ENCODE results near the gene FGD3. TPM values are rescaled to one million over a fixed set of nuclear protein-coding genes. Genes with fewer than 3 reads are reported as not detected.

FGD3 gene
- total RNA-seq, 1 donor, result 59.8 TPM

GRCh38 chr9:93048566-93049448 lies 101.5 kb downstream of the FGD3 start:
- no peak for DNase-seq (ENCODE audit: low read depth in 2 of 3, low spot score in 2 of 3)

- no peak for DNase-seq (ENCODE audit: low read depth in 2 of 3, low spot score in 2 of 3)
These were observed 102.2 kb downstream of the FGD3 start for GRCh38 chr9:93049491-93049890.

- no peak for DNase-seq (ENCODE audit: low read depth in 2 of 3, low spot score in 2 of 3)
These were observed 102.9 kb downstream of the FGD3 start for GRCh38 chr9:93050231-93050630.

- DNase-seq (ENCODE audit: low read depth in 2 of 3, low spot score in 2 of 3), result no peak
These were observed 104.4 kb downstream of the FGD3 start for GRCh38 chr9:93051680-93052089.

- DNase-seq (ENCODE audit: low read depth in 2 of 3, low spot score in 2 of 3), result peak in 1 of 3 donors; percentile 58
These were observed 105.6 kb downstream of the FGD3 start for GRCh38 chr9:93052791-93053540.

- DNase-seq (ENCODE audit: low read depth in 2 of 3, low spot score in 2 of 3), result no peak
These were observed 106.5 kb downstream of the FGD3 start for GRCh38 chr9:93053781-93054331.

- no peak for DNase-seq (ENCODE audit: low read depth in 2 of 3, low spot score in 2 of 3)
These were observed 107.7 kb downstream of the FGD3 start for GRCh38 chr9:93054758-93055704.

GRCh38 chr9:93057042-93057702 lies 109.8 kb downstream of the FGD3 start:
- peak in 1 of 3 donors; percentile 54 for DNase-seq (ENCODE audit: low read depth in 2 of 3, low spot score in 2 of 3)

GRCh38 chr9:93057703-93058354 lies 110.5 kb downstream of the FGD3 start:
- DNase-seq (ENCODE audit: low read depth in 2 of 3, low spot score in 2 of 3), result no peak

GRCh38 chr9:93058355-93059010 lies 111.2 kb downstream of the FGD3 start, which contains the start of gene SUSD3:
TSS of gene SUSD3 (plus strand) at chr9:93058701. CDS start at chr9:93058743, 42 bp downstream.
- DNase-seq (ENCODE audit: low read depth in 2 of 3, low spot score in 2 of 3), result peak; percentile 49 to 71 (median 65)

GRCh38 chr9:93059011-93059714 lies 111.8 kb downstream of the FGD3 start:
- peak in 2 of 3 donors; percentile 65 to 73 for DNase-seq (ENCODE audit: low read depth in 2 of 3, low spot score in 2 of 3)

- DNase-seq (ENCODE audit: low read depth in 2 of 3, low spot score in 2 of 3), result no peak
These were observed 112.6 kb downstream of the FGD3 start for GRCh38 chr9:93059715-93060578.

- no peak for DNase-seq (ENCODE audit: low read depth in 2 of 3, low spot score in 2 of 3)
These were observed 113.5 kb downstream of the FGD3 start for GRCh38 chr9:93060746-93061259.

- DNase-seq (ENCODE audit: low read depth in 2 of 3, low spot score in 2 of 3), result no peak
These were observed 114.0 kb downstream of the FGD3 start for GRCh38 chr9:93061260-93061751.

GRCh38 chr9:93061791-93062763 lies 114.8 kb downstream of the FGD3 start:
- no peak for DNase-seq (ENCODE audit: low read depth in 2 of 3, low spot score in 2 of 3)

Measured in hematopoietic multipotent progenitor cell (in vitro differentiated cells).